Left ventricle myocardium inferior (tissue), 1 donor: ENCODE results near the gene USHBP1. TPM values are rescaled to one million over a fixed set of nuclear protein-coding genes. Genes with fewer than 3 reads are reported as not detected.

Experiments
- DNase-seq: peaks from one replicate; pipeline ENCODE4 v3.0.0-alpha.2; 2020
- H3K27ac ChIP-seq: fragments of 200-600 bp; replicated peaks from 2 replicates; pipeline ENCODE4 v1.8.0; 2021
- H3K27me3 ChIP-seq: fragments of 200-600 bp; 2 replicates; pipeline ENCODE4 v1.8.0; 2021; ENCODE audit warnings: low read depth
- H3K36me3 ChIP-seq: fragments of 200-600 bp; 2 replicates; pipeline ENCODE4 v1.8.0; 2021
- H3K4me1 ChIP-seq: fragments of 200-600 bp; 2 replicates; pipeline ENCODE4 v1.8.0; 2021
- H3K4me3 ChIP-seq: fragments of 200-600 bp; 2 replicates; pipeline ENCODE4 v1.8.0; 2021; ENCODE audit warnings: mild to moderate bottlenecking, moderate library complexity
- H3K9me3 ChIP-seq: fragments of 200-600 bp; replicated peaks from 2 replicates; pipeline ENCODE4 v1.8.0; 2021
- intact Hi-C: fragments of 100-400 bp; cut with micrococcal nuclease; formaldehyde crosslinking; loops from one replicate; pipeline ENCODE4 v1.11.0; 2022
- total RNA-seq: library from RNA; stranded (reverse); fragmentation: NEBNext Ultra II Directional; extraction: Animal tissue kit (Norgen Biotek cat#: 25700); gene quantifications from one replicate; pipeline ENCODE4 v1.2.1, GENCODE V29; 2021
- TF ChIP-seq, protein P1 (sequence below): fragments of 200-600 bp; IDR thresholded peaks from 2 replicates; pipeline ENCODE4 v1.8.0; 2021; ENCODE audit warnings: antibody characterized with exemption, mild to moderate bottlenecking, borderline replicate concordance
- donor health status: DM: no; HTN: yes; CAD: no; lungs with severe emphysema.

USHBP1 gene
- total RNA-seq, 1 donor from 2014 or later, result 7.0 TPM

DNA sequence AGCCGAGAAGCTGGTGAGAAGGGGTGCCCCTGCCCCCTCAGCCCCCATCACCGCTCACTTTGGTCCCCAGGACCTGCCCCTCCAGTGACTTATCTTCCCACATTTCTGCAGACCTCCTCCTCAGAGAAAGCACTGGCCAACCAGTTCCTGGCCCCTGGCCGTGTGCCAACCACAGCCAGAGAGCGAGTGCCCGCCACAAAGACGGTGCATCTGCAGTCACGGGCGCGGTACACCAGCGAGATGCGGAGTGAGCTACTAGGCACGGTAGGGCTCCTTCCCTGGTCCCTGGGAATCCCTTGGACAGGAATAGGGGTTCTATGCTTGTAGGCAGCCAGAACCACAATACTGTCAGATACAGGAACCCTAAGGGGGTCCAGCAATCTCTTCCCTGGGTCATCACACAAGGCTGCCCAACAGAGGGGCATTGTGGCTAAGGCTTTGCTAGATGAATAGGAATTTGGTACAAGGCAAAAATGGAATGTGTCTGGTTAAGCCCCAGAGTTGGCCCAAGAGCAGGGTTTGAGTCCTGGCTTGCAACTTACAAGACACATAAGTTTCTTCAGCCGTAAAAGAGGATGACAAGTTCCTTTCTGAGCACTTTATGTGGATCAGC, 48.4 kb downstream of the USHBP1 start:
- intact Hi-C loops, result no loop called here
- peaks cover 21% of the 10 kb centered on the region for H3K4me1 ChIP-seq
- peak overlapping the region; percentile 95 for H3K27ac ChIP-seq
- H3K27me3 ChIP-seq, result no peaks in the 10 kb centered on the region
- no peaks in the 10 kb centered on the region for H3K9me3 ChIP-seq
- peak overlapping the region; percentile 74 for H3K4me3 ChIP-seq
- TF ChIP-seq, protein P1, sequence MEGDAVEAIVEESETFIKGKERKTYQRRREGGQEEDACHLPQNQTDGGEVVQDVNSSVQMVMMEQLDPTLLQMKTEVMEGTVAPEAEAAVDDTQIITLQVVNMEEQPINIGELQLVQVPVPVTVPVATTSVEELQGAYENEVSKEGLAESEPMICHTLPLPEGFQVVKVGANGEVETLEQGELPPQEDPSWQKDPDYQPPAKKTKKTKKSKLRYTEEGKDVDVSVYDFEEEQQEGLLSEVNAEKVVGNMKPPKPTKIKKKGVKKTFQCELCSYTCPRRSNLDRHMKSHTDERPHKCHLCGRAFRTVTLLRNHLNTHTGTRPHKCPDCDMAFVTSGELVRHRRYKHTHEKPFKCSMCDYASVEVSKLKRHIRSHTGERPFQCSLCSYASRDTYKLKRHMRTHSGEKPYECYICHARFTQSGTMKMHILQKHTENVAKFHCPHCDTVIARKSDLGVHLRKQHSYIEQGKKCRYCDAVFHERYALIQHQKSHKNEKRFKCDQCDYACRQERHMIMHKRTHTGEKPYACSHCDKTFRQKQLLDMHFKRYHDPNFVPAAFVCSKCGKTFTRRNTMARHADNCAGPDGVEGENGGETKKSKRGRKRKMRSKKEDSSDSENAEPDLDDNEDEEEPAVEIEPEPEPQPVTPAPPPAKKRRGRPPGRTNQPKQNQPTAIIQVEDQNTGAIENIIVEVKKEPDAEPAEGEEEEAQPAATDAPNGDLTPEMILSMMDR, result no peak
- no peak for DNase-seq
- peaks cover 58% of the 10 kb centered on the region for H3K36me3 ChIP-seq

DNA sequence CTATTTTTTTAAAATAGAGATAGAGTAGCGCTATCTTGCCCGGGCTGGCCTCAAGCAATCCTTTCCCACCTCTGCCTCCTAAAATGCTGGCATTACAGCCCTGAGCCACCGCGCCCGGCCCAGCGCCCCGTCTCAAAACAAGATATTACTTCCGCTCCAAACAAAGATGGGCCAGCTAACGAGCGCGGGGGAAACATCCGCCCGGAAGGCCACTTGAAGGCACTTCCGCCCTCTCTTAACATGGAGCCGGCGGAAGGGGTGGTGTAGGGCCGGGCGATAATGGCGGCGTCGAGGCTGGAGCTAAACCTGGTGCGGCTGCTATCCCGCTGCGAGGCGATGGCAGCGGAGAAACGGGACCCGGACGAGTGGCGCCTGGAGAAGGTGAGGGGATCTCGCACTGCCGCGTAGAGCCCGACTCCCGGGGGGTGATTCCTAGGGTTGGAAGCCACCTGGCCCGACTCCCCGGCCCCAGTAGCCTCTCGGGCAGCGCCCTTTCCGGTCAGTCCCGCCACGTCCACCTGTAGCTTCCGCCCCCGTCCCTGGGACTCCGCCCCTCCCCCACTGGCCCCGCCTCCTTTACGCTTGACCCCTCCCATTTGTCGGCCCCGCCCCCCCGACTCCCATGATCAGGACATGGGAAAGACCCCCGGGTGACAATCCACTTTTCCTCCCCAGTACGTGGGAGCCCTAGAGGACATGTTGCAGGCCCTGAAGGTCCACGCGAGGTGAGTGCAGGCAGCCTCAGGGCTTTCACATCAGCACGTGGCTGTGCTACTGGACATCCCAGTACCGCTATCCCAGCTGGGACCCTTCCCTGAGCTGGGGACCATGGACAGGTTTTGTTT, 49.2 kb downstream of the USHBP1 start, which contains the start of gene USE1:
Gene USE1 (plus strand): TSS at position 231 of the 845 bp plus-strand sequence. CDS start 49 bp downstream, at position 280.
- peak; percentile 91 for DNase-seq
- no peaks in the 10 kb centered on the region for H3K9me3 ChIP-seq
- TF ChIP-seq, protein P1, result no peak
- no peaks in the 10 kb centered on the region for H3K27me3 ChIP-seq
- H3K27ac ChIP-seq, result peak within 1 kb of the TSS; percentile 95
- intact Hi-C loops, result no loop called here
- H3K4me3 ChIP-seq, result peak within 1 kb of the TSS; percentile 74
- H3K4me1 ChIP-seq, result peaks cover 21% of the 10 kb centered on the region
- H3K36me3 ChIP-seq, result peaks cover 66% of the 10 kb centered on the region

- H3K36me3 ChIP-seq, result peaks cover 69% of the 10 kb centered on the region
- intact Hi-C loops, result no loop called here
- no peak for DNase-seq
- TF ChIP-seq, protein P1, result no peak
- H3K4me1 ChIP-seq, result peaks cover 21% of the 10 kb centered on the region
- no peaks in the 10 kb centered on the region for H3K9me3 ChIP-seq
- peak overlapping the region; percentile 95 for H3K27ac ChIP-seq
- H3K4me3 ChIP-seq, result peak overlapping the region; percentile 74
- H3K27me3 ChIP-seq, result no peaks in the 10 kb centered on the region
These were observed 49.9 kb downstream of the USHBP1 start for GRCh38 chr19:17214508-17215126.

- DNase-seq, result no peak
- intact Hi-C loops, result no loop called here
- H3K4me3 ChIP-seq, result no peak overlapping the region
- TF ChIP-seq, protein P1, result no peak
- H3K4me1 ChIP-seq, result peaks cover 21% of the 10 kb centered on the region
- no peak overlapping the region for H3K27ac ChIP-seq
- H3K36me3 ChIP-seq, result peaks cover 70% of the 10 kb centered on the region
- H3K27me3 ChIP-seq, result no peaks in the 10 kb centered on the region
- H3K9me3 ChIP-seq, result no peaks in the 10 kb centered on the region
These were observed 51.2 kb downstream of the USHBP1 start for GRCh38 chr19:17213334-17213733.

- Histone ChIP-seq H3K4me1 (peaks cover 21% of the 10 kb centered on the region), H3K4me3 (no peak overlapping the region), H3K27ac (no peak overlapping the region), H3K27me3 (no peaks in the 10 kb centered on the region), H3K36me3 (peaks cover 62% of the 10 kb centered on the region), H3K9me3 (no peaks in the 10 kb centered on the region)
- intact Hi-C loops, result no loop called here
- TF ChIP-seq, protein P1, result no peak
- no peak for DNase-seq
These were observed 52.7 kb downstream of the USHBP1 start for GRCh38 chr19:17211547-17212446.
